ENCODE results near the gene NRBP1.

NRBP1 gene

DNA sequence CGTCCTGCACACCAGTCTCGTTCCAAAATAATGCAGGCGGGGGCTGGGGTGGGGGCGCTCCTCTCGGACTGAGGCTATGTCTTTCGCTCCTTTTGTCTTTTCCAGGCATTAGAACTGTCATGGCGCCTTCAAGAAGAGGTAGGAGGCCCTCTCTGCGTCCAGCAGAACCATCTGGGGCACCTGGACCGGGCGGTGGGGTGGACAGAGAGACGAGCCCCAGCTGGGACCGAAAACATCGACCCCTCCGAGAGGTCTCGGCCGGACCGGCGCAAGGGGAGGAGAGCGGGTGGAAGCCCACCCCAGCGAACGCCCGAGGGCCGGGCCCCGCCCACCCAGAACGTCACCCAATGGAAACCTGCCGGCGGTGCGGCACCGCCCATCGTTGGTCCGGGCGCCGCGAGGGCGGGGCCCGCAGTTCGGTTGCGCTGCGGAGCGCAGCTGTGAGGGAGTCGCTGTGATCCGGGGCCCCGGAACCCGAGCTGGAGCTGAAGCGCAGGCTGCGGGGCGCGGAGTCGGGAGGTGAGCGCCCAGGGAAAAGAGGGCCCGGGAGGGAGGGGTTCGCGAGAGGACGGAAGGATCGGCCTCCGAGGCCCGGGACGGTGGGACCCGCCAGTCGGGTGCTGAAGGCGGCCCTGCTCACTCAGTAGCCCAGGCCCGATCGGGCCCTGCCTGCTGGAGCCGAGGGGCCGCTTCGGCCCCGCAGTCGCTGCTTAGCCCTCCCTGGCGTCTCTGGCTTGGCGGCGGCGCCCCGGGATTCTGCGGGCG lies at the start of gene NRBP1:
Gene NRBP1, plus strand, starts transcription at position 419 of the 765 bp plus-strand sequence. CDS start 4,643 bp downstream, outside the sequence.
- DNase-seq (ENCODE audit: low read depth in 2 of 2), result peak; percentile 89

DNA sequence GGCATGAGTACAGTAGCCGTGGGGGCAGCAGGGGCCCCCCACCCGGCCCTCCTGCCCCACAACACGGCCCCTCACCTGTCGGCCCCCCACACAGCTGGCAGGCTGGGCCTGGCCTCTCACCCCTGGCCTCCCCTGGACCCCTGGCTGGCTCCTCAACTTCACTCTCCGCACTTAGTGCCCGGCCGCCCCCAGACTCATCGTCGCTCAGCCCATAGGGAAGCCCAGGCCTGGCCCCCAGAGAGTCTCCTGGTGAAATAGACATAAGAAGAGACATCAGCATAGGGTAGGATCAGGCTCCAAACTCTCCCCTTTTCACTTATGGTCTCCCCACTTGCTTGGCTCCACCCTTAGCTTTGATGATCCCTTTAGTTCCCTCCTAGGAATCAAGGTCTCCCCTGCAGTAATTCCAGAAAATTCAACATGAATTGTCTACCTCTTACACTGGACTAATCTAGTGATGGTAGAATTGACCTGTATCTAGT lies 49.6 kb upstream of the NRBP1 start:
- DNase-seq (ENCODE audit: low read depth in 2 of 2), result no peak

DNA sequence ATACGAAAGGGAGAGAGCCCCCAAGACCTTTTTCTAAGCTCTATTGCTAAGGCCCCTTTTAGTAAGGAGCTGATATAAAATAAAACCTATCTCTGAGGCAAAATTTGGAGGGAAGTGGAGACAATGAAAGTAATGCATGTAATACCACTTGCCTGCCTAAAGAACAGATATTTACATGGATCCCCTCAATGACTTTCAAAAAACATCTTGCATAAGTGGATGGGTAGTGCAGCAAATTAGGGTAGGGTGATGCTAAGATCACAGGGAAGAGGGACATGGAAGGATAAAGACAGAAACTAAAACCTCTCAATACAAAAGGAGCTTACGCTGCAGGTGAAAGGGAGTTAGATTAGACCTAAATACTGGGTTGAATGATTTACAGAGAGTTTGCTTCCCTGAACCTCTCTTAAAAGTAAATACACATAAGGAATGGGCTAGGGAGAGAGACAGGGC lies 49.0 kb upstream of the NRBP1 start:
- DNase-seq (ENCODE audit: low read depth in 2 of 2), result no peak

DNA sequence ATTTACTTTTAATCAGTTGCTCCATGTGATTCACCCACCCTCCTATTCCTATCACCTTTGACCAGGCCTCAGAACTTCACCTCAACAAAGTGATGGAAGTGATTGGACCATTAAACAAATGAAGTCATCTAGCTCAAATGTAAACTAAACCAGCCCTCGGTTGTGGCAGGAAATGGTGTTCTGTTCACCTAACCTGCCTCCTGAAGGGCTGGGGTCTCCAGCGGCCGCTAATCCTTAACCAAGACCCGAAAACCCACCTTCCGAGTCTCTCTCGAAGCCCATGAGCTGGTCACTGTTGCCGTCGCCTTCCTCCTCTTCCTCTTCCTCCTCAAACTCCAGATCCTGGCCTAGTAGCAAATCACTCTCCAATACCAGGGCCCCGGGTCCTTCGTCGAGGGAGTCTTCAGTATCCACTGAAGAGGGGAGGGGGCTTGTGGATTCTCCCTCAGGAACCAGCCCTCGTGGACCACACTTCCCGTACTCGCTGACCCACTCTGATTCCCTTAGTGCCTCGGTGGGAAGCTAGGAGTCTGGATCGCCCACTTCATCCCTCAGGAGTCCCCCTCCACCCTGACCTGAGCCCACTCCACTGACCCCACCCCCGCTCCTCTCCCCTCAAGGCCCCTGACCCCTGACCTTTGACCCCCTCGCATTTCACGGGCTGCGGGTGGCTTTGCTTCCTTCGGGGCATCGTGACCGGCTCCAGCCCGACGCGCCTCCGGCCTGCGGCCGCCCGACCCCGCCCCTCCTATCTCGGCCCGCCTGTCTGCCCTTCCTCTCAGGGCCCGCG lies 48.4 kb upstream of the NRBP1 start:
- no peak for DNase-seq (ENCODE audit: low read depth in 2 of 2)

DNA sequence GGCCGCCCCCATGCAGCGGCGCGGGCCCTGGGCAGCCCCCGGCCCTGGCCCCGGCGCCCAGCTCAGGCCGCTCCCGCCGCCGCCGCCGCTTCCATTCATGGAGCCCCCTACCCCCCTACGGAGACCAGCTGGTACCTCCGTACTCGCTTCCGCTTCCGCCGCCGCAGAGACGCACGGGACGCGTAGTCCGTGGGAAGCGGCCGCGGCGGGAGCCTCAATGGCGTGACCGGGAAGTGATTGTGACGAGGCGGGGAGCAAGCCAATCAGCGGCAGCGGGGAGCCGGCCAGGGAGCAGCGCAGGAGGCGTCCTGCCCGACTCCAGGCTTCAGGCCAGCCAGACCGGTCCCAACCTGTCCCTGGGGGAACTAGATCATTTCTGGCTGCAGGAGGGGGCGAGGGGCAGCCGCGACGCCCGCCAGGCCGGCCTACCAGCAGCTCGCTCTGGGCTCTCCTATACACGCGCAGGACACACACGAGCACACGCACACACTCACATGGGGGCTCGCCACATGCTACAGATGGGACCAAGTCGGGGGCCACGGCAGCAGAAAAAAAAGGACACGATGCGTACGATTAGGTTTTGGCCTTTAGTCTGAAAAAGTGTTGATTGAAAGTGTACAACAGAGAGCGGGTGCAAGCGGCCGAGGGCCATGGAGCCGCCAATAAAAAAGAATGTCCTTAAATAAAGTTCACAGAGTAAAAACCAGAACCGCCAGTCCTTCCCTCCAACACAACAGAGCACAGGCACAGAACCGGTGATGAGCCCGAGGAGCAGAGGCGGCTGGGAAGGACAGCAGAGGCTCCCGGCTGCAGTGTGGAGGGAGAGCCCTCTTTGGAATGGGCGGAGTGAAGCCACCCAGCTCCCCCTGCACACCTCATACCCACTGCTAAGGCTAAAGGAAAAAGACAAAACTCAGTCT lies 47.5 kb upstream of the NRBP1 start, which contains the start of gene ZNF513:
Gene ZNF513, minus strand, starts transcription at position 109 of the 920 bp plus-strand sequence. CDS start 208 bp downstream, outside the sequence.
- DNase-seq (ENCODE audit: low read depth in 2 of 2), result peak; percentile 86

DNA sequence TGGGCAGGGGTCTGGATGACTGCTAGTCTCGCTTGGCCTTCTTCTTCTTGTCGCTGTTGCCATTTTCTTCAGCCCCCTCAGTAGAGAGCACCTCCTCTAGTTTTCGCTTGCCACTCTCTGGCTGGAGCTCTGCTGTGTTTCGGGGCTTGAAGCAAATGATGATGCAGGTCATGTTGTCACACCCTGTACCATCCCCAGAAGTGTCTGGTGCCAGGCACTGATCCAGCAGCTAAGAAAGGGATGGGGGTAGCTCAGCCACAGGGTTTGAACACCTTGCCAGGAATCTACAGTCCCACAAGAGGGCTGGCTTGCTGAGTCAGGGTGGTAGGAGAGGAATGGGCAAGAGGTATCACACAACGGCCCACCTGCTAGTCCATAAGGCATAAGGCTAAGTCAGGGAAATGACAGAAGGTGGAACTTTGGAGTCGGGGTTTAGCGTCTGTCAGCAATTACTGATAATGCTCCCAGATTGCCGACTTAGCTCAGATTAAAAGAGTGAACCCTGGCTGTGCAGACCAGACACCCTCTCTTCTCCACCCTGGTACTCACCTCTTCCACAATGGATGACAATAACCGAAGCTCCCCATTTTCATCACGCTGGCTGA lies 46.8 kb upstream of the NRBP1 start:
- DNase-seq (ENCODE audit: low read depth in 2 of 2), result no peak

DNA sequence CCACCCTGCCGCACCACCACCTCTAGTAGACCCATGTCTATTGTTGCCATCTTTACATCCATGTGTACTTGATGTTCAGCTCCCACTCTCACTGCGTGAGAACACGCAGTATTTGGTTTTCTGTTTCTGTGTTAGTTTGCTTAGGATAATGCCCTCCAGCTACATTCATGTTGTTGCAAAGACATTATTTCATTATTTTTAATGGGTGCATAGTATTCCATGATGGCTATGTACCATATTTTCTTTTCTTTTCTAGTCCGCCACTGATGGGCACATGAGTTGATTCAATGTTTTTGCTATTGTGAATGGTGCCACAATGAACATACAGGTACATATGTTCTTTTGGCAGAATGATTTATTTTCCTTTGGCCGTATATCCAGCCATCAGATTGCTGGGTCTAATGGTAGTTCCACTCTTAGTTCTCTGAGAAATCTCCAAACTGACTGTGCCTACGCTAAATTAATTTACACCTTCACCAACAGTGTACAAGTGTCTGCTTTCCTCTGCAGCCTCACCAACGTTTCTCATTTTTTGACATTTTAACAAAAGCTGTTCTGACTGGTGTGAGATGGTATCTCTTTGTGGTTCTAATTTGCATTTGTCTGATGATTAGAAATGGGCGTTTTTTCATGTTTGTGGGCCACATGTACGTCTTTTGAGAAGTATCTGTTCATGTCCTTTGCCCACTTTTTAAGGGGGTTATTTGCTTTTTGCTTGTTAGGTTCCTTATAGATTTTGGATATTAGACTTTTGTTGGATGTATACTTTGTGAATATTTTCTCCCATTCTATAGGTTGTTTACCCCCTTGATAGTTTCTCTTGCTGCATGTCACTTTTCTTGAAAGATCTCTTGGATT lies 37.4 kb upstream of the NRBP1 start:
- DNase-seq (ENCODE audit: low read depth in 2 of 2), result no peak

DNA sequence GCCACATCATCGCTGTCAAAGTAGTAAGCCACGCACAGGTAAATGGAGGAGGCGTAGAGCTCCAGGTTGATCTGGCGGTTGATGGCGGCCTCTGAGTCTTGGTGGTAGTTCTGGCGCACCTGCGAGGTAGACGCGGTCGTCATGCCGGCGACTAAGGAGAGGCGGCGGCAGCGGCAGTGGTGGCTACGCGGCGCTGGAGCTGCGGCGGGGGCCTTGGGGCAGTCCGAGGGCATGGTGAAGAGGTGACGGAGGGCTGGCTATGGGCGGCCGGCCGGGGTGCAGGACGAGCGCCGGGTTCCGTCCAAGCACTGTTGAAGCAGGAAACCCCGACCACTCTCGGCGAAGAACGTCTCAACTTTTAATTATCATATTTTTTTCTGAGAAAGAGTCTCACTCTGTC lies 35.2 kb upstream of the NRBP1 start:
- DNase-seq (ENCODE audit: low read depth in 2 of 2), result no peak

DNA sequence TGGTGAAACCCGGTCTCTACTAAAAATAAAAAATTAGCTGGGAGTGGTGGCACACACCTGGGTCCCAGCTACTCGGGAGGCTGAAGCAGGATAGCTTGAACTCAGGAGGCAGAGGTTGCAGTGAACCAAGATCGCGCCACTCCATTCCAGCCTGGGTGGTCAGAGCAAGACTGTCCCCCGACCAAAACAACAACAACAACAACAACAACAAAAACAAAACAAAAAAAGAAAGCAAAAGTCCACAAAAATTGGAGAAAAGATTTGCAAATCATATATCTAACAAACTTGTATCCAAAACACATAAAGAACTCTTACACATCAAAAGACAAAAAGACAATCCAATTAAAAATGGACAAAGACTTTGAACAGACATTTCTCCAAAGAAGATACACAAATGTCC lies 29.5 kb upstream of the NRBP1 start:
- no peak for DNase-seq (ENCODE audit: low read depth in 2 of 2)

DNA sequence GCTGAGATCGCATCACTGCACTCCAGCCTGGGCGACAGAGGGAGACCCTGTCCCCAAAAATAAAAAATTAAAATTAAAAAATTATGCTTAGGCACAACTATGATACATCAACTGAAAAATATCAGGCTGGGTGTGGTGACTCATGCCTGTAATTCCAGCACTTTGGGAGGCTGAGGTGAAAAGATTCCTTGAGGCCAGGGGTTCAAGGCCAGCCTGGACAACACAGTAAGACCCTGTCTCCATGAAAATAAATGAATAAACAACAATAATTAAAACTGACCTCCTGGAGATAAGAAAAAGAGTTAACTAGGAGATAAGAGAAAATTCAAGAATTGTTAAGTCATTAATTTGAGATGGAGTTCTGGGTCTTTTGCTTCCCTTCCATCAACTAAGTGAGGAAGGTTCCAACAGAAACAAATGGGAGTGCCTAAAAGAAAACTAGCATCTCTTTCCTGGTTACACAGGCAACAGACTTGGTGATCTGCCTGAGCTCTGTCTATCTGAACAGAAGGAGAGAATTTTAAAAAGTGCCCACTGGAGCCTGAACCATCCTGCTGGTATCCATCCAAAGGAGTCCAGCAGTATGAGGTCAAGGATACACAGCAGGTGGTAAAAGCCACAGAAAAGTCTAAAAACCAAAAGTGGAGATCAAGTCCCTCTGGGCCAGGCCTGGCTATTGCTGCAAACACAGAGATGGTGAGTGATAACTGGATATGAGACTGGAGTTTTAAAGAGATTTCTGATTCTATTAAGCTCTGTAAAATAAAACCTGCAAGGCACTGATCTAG lies 27.9 kb upstream of the NRBP1 start:
- no peak for DNase-seq (ENCODE audit: low read depth in 2 of 2)

DNA sequence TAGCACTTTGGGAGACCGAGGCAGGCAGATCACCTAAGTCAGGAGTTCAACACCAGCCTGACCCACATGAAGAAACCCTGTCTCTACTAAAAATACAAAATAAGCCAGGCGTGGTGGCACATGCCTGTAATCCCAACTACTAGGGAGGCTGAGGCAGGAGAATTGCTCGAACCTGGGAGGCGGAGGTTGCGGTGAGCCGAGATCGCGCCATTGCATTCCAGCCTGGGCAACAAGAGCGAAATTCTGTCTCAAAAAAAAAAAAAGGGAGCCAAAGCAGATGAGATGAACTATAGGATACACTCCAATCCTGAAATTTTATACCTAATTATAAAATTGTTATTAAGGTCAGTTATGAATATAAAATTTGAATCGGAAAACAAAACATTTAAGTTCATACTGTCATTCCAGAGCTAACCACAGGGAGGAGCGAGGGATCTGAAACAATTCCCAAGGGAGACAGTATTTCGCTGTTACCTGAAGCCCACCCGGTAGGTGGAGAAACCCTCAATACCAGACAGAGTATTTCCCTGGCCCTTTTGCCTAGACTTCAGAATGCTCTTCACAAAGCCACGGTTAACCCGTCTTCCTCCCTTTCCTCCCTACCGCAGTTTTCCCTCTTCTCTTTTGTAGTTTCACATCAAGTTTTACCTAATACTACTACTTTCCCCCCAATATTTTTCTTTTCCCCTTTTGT lies 20.5 kb upstream of the NRBP1 start:
- DNase-seq (ENCODE audit: low read depth in 2 of 2), result no peak

DNA sequence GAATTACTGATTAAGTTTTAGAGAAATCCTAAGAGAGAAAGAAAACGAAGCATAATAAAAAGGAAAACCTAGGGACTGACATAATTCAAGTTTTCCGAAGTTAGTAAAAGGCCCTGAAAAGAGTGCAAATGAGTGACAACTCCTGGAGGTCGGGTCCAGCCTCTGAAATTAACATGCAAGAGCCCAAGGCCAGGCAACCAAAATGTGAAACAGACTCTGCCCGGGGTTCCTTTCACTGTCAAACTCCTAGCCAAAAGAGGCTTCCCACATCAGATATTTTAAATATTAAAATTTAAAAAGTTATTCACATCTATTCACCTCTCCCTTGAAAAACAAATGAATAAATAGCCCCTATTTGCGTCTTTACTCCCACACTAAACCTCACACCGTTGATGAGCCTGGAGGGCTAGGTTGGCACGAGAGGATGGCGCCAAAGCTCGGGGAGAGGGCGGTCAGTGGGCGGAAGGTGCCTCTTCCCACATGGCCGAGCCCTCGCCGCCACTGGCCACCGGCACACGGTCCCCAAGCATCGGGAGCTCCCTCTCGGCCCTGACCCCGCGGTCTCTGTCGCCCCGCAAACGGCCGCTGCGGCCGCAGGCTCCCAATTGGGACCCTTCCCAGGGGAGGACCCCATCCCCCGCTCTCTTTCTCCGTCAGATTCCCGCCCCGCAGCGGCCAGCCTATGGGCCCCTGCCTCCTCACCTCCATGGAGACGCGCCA lies 19.7 kb upstream of the NRBP1 start:
- DNase-seq (ENCODE audit: low read depth in 2 of 2), result peak in 1 of 2 donors; percentile 9

DNA sequence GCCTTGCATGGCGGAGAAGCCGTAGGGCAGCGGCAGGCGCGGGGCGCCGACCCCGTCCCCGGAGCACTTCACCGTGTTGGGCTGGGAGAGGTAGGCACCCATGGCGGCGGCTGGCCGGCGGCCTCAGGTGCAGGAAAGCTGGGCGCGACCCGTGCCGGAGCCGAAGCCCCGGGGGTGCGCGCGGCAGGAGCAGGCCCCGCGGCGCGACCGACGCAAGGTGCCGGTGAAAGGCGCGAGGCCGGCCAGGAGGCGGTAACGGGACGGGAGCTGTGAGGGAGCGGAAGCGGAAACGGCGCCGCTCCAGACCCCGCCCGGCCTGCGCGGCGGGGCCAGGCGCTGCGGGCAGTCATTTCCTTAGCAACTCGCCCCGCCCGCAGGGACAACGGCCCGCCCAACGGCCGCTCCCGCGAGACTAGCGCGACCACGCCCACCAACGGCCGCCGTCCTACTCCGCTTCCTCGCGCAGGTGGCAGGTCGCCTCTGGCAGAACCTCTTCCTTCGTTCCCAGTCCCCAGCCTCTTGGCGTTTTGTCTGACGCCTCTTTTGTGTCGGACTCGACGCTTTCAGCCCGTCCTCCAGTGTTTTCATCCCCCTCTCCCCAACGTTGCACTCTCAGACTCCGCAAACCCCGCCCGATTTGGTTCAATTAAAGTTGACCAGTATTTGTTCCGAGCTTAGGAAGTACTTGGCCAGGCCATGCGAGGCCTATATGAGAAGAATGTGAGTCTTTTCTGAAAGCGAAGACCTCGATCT lies 18.9 kb upstream of the NRBP1 start, which contains the start of gene PPM1G:
Gene PPM1G, minus strand, starts transcription at position 271 of the 753 bp plus-strand sequence. Its CDS starts 169 bp downstream, at position 102.
- DNase-seq (ENCODE audit: low read depth in 2 of 2), result peak; percentile 94 to 95

DNA sequence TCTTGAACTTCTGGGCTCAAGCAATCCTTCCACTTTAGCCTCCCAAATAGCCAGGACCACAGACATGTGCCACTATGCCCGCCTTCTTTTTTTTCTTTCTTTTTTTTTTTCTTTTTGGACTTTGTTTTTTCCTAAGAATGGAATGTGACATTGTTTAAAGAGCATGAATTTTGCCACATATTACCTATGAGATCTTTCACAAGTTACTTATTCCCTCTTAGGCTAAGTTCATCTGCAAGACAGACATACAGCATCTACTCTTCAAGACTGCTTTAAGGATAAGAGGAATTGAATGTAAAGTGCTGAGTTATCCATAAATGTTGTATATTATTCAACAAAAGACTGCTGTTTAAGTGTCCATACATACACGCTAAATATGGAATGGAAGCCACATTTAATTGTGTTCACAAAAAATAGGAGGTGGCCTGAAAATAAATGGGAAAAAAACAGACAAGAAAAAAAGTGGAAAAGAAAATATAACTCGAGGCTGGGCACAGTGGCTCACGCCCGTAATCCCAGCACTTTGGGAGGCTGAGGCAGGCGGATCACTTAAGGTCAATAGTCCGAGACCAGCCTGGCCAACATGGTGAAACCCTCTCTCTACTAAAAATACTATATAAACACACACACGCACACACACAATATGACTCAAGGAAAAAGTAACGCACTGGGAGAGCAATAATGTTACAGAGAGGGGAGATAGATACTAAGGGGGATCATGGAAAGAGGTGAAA lies 15.8 kb upstream of the NRBP1 start:
- no peak for DNase-seq (ENCODE audit: low read depth in 2 of 2)

DNA sequence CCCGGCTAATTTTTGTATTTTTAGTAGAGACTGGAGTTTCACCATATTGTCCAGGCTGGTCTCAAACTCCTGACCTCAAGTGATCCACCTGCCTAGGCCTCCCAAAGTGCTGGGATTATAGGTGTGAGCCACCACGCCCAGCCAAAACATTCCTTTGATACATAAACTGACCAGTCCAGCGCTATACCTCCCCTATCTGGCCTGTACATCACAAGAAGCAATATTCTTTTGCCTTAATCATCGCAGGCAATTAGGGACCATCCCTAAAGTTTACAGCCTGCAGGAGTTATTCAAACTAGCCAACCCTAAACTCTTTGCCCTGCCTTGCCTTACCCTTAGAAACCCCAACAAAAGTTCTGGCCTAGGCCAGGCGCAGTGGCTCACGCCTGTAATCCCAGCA lies 12.3 kb upstream of the NRBP1 start:
- no peak for DNase-seq (ENCODE audit: low read depth in 2 of 2)

DNA sequence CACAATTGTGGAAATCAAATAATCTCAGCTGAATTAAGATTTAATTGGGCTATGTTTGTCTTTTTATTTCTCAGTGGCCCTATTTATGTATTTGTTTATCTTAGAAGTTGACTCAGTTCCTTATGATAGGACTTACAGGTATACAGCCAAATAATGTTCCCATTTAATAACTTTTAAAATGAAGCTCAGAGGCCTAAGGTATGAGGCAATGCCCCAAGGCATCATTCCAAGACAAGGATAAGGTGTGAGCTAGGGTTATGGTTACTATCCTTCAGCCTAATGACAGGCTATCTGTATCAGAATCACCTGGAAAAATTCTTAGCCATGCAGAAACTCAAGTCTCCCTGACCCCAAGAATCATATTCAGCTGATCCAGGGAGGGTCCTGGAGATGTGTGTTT lies 7.4 kb upstream of the NRBP1 start:
- no peak for DNase-seq (ENCODE audit: low read depth in 2 of 2)
